ENCODE measurements around the gene ATP5IF1. TPM values are rescaled to one million over a fixed set of nuclear protein-coding genes. Genes with fewer than 3 reads are reported as not detected.

ATP5IF1 gene
- total RNA-seq, 4 donors from 2014 or later, result 131 to 503 (median 344) TPM

GRCh38 chr1:28282426-28283407 lies 46.8 kb downstream of the ATP5IF1 start:
- Histone ChIP-seq H3K9me3 (no peaks in the 10 kb centered on the region), H3K4me1 (peaks cover 0 to 33% (median 19%) of the 10 kb centered on the region in 4 donors), H3K36me3 (peaks cover 0 to 24% (median 12%) of the 10 kb centered on the region in 4 donors), H3K27me3 (no peaks in the 10 kb centered on the region), H3K27ac (peak overlapping the region; percentile 55 to 74 (median 66)), H3K4me3 (no peak overlapping the region)
- in situ Hi-C loops (cut with MboI; ENCODE audit: low pct_ligation_motif_present in 1 of 4, low pct_unique_long_range_greater_than_20kb in 1 of 4, low sequenced_read_pairs in 3 of 4) (no loop called here), intact Hi-C loops (cut with DNase I; ENCODE audit: low total_unique reads) (no loop called here)
- TF ChIP-seq POLR2AphosphoS5 (IDR thresholded peaks at IDR 0.05) (peak in 1 of 3 donors; percentile 16), CTCF (IDR thresholded peaks at IDR 0.05) (no peak)
- DNase-seq, result peak; percentile 59
- WGBS, 2 donors (ENCODE audit: low coverage in 1 of 2), result 77 to 80% methylated on average over 9 to 14 of the region's 14 CpGs

- Histone ChIP-seq H3K27me3 (no peaks in the 10 kb centered on the region), H3K4me3 (no peak overlapping the region), H3K4me1 (peaks cover 0 to 45% (median 26%) of the 10 kb centered on the region in 4 donors), H3K36me3 (no peaks in the 10 kb centered on the region), H3K9me3 (no peaks in the 10 kb centered on the region), H3K27ac (no peak overlapping the region)
- no peak for DNase-seq
- WGBS, 2 donors (ENCODE audit: low coverage in 1 of 2), result 35 to 59% methylated on average over 2 of the region's 2 CpGs
- in situ Hi-C loops (cut with MboI; ENCODE audit: low pct_ligation_motif_present in 1 of 4, low pct_unique_long_range_greater_than_20kb in 1 of 4, low sequenced_read_pairs in 3 of 4), result no loop called here
- intact Hi-C loops (cut with DNase I; ENCODE audit: low total_unique reads), result no loop called here
- TF ChIP-seq POLR2AphosphoS5 (IDR thresholded peaks at IDR 0.05) (no peak), POLR2A (IDR thresholded peaks at IDR 0.05) (no peak), CTCF (IDR thresholded peaks at IDR 0.05) (no peak), EP300 (IDR thresholded peaks at IDR 0.05; ENCODE audit: low read depth) (no peak)
Measured at GRCh38 chr1:28286111-28286510, 50.2 kb downstream of the ATP5IF1 start.

Other genes with a start within 250 kb of the ATP5IF1 start
- 10 to 100 TPM; 14.6 to 50.2 (median 18.5) TPM for gene EYA3, start 147.5 kb upstream of the ATP5IF1 start, total RNA-seq
- 10 to 100 TPM in 1 of 4 donors, 1 to 10 TPM in 3; 2.0 to 51.7 (median 4.2) TPM for gene PTAFR, start 59.4 kb upstream of the ATP5IF1 start, total RNA-seq
- gene DNAJC8, start 3.1 kb upstream of the ATP5IF1 start, total RNA-seq, result 10 to 100 TPM; 33.3 to 68.7 (median 46.8) TPM
- 10 to 100 TPM; 25.1 to 44.5 (median 30.5) TPM for gene SESN2, start 23.4 kb downstream of the ATP5IF1 start, total RNA-seq
- 10 to 100 TPM; 12.1 to 36.3 (median 27.4) TPM for gene MED18, start 92.9 kb downstream of the ATP5IF1 start, total RNA-seq
- gene PHACTR4, start 133.6 kb downstream of the ATP5IF1 start, total RNA-seq, result 10 to 100 TPM; 31.4 to 51.1 (median 41.6) TPM

All from transverse colon (tissue), 4 donors.